Stimulated activated CD4-positive, alpha-beta T cell treated with anti-CD3 and anti-CD28 coated beads, Interleukin-1b, Interleukin-23, amount 100 ng/mL, for 1 hour (primary cell): ENCODE data around the gene ZNF444.
"Not testable (repeated sequence)": the region's sequence is repeated elsewhere in the genome, so short reads cannot be mapped to it uniquely, and the experiment has no call there.

ENCODE experiments used
- DNase-seq, 2 donors: peaks; one replicate each; pipeline ENCODE4 v3.0.0-alpha.2; 2020; ENCODE audit warnings: low read depth in 2 of 2

ZNF444 gene

GRCh38 chr19:56140583-56141416 lies at the start of gene ZNF444:
Gene ZNF444, plus strand, starts transcription at chr19:56141287. Its CDS starts 5,625 bp downstream, at chr19:56146912.
- peak; percentile 96 to 98 for DNase-seq

GRCh38 chr19:56091751-56092546 lies 49.1 kb upstream of the ZNF444 start:
- no peak for DNase-seq

- DNase-seq, result no peak
Measured at GRCh38 chr19:56092685-56093631, 48.1 kb upstream of the ZNF444 start.

GRCh38 chr19:56094449-56094848 lies 46.6 kb upstream of the ZNF444 start:
- no peak for DNase-seq

GRCh38 chr19:56096665-56097064 lies 44.4 kb upstream of the ZNF444 start:
- DNase-seq, result no peak

- no peak for DNase-seq
Measured at GRCh38 chr19:56097306-56097705, 43.8 kb upstream of the ZNF444 start.

GRCh38 chr19:56097776-56098175 lies 43.3 kb upstream of the ZNF444 start:
- DNase-seq, result no peak

- DNase-seq, result not testable (repeated sequence)
Measured at GRCh38 chr19:56098237-56098636, 42.9 kb upstream of the ZNF444 start.

GRCh38 chr19:56098731-56099568 lies 42.1 kb upstream of the ZNF444 start:
- DNase-seq, result no peak

- DNase-seq, result no peak
Measured at GRCh38 chr19:56099638-56100539, 41.2 kb upstream of the ZNF444 start.

GRCh38 chr19:56101095-56101494 lies 40.0 kb upstream of the ZNF444 start:
- DNase-seq, result no peak

GRCh38 chr19:56101746-56102535 lies 39.1 kb upstream of the ZNF444 start:
- no peak for DNase-seq

GRCh38 chr19:56103027-56103614 lies 38.0 kb upstream of the ZNF444 start:
- no peak for DNase-seq

GRCh38 chr19:56104423-56104822 lies 36.7 kb upstream of the ZNF444 start:
- no peak for DNase-seq

GRCh38 chr19:56105090-56105701 lies 35.9 kb upstream of the ZNF444 start:
- DNase-seq, result peak in 1 of 2 donors; percentile 24

- DNase-seq, result not testable (repeated sequence)
Measured at GRCh38 chr19:56105831-56106396, 35.2 kb upstream of the ZNF444 start.

- DNase-seq, result no peak
Measured at GRCh38 chr19:56106397-56106849, 34.7 kb upstream of the ZNF444 start.

- DNase-seq, result no peak
Measured at GRCh38 chr19:56106993-56107392, 34.1 kb upstream of the ZNF444 start.
